GM04504 (cell line): ENCODE measurements around the gene SRD5A3.
A peak's percentile ranks its signal among the peaks of the same experiment; 100 is the strongest.

Source experiments
- DNase-seq: peaks from one replicate; pipeline ENCODE4 v3.0.0-alpha.2; 2012; ENCODE audit warnings: low read depth

Gene SRD5A3

GRCh38 chr4:55345980-55346850 is at the start of gene SRD5A3:
SRD5A3 (plus strand) TSS chr4:55346242; CDS start chr4:55346337, 95 bp downstream.
- peak; percentile 58 for DNase-seq

GRCh38 chr4:55297346-55297745 is 48.7 kb upstream of the SRD5A3 start:
- no peak for DNase-seq

- DNase-seq, result no peak
These were observed 42.3 kb upstream of the SRD5A3 start for GRCh38 chr4:55303760-55304165.

DNA sequence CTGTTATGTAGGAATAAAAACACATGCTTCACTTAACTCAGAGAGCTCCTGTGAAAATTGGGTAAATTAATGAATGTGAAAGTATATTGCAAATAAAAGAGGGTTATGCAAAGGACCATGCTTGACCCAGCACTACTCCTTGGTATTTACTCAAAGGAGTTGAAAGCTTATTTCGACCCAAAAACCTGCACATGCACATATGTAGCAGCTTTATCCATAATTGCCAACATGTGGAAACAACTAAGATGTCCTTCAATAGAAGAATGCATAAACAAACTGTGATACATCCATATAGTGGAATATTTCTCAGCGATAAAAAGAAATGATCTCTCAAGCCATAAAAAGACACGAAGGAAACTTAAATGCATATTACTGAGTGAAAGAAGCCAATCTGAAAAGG is 41.7 kb upstream of the SRD5A3 start:
- no peak for DNase-seq

DNA sequence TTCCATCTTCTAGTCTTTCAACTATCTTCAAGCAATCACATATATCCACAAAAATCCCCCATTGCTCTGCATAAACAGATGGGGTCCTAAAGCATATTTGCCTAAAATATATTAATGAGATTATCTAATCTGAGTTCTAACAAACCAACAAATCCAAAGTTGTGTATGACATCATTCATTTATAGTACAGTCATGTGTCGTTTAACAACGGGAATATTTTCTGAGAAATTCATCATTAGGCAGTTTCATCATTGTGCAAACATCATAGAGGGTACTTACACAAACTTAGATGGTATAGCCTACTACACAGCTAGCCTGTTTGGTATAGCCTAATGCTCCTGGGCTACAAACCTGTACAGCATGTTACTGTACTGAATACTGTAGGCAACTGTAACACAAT is 38.0 kb upstream of the SRD5A3 start:
- no peak for DNase-seq

DNA sequence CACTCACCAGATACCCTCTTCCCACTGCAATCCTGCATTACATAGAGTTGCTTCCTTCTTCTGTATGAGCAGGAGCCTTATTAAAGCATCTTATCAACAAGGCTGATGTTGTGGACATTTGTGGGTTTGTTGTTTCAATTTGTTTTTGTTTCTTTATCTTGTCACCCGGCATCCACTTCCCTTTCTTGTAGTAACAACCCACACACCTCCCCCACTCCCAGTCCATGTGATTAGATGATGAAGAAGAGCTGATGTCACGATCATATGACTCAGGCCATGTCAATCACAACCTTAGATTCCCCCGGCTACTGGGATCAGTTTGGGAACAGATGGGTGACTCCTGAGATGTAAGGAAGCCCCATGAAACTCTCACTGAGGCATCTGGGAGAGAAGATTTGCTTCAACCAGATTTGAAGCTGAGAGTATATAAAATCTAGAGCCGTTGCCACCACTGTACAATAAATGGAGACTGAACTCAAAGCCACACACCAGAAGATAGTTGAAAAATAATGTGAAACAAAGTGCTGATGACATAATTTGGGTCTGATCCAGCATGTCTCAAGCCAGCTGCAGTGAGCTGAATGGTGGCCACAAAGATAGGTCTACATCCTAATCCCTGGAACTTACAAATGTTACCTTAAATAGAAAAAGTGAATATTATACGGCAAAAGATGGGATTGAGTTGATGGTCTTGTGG is 34.1 kb upstream of the SRD5A3 start:
- no peak for DNase-seq

DNA sequence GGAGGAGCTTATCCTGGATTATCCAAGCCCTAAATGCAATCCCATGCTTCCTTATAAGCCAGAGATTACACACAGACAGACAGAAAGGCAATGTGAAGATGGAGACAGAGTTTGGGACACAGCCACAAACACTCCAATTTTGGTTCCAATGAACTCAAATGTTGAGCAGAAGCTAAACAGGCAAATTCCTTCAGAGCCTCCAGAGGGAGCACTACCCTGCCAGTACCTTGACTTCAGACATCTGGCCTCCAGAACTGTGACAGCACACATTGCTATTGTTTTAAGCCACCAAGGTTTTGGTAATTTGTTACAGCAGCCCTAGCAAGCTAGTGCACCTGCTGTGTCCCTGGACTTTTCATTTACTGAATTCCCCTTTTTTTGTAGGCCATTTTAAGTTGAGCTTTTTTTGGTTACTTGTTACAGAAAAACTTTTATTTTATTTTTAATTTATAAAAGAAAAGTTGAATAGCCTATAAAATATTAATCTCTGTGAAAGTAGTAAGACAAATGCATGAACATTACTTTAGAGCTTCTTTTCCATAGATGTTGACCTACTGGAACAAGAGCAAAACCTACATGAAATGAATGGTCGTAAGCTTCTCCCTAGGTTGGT is 33.4 kb upstream of the SRD5A3 start:
- peak; percentile 38 for DNase-seq

DNA sequence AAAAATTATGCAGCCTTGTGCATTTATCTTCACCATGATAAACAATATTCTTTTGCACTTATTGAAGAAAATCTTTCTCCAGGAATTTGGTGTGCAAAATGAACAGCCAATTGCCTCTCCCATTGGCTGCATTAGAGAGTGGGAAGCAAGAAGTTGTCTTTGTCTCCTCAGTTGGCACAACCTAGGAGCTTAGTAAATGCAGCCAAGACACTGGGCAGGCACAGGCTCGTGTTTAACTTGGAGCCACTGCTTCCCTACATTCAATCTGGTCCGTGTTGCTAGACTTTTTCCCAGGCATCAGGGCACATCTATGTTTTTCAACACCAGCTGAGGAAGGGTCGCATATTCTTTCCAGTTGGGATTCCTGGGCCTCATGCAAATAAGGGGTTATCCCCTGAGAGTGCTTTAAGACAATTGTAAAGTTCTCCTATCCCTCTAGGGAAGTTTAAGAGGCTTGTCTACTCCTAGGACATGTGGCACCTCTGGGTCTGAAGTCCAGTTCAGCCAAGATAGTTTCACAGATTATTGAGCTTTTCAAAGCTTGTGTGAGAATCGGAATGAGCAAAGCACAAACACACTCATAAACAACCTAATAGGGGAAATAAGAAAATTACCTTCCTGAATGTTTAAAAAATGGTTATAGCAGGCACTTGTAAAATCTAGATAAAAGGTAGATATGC is 31.8 kb upstream of the SRD5A3 start:
- DNase-seq, result no peak

- DNase-seq, result no peak
These were observed 27.6 kb upstream of the SRD5A3 start for GRCh38 chr4:55318175-55319129.

- DNase-seq, result peak; percentile 59
These were observed 24.3 kb upstream of the SRD5A3 start for GRCh38 chr4:55321707-55322264.

GRCh38 chr4:55323375-55323774 is 22.7 kb upstream of the SRD5A3 start:
- no peak for DNase-seq

DNA sequence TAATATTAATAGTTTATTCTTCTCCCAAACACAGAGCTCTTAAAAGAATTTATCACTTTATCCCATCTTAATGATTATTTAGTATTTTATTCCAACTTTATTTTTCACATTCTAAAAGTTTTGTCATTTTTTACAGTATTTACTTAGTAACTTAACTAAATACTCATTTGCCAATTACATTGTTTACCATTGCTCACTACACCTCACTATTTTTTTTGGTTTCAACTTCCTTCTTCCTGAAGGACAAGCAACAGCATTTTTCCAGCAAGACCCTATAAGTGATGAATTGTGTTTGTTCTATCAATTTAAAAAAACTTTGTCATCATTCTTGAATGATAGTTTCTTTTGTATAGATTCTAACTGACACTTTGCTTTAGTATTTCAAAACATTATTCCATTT is 19.4 kb upstream of the SRD5A3 start:
- no peak for DNase-seq

DNA sequence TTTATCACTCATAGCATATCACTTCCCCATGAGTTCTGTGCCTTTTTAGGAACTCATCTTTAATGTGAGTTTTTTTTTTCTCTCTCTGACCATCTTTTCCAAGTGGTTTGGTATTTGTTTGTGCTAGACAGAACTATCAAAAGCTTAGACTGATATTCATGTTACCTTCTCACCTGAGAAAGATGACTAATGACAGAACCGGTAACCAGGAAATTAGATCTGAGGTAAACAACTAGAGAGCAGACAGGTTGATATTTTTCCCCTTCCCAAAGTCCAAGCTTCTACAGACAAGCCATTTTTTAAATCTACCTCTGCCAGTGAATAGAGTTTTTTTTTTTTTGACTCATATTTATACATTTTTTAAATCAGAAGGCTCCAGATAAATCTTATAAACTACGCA is 17.0 kb upstream of the SRD5A3 start:
- no peak for DNase-seq

GRCh38 chr4:55330241-55330640 is 15.8 kb upstream of the SRD5A3 start:
- no peak for DNase-seq

DNA sequence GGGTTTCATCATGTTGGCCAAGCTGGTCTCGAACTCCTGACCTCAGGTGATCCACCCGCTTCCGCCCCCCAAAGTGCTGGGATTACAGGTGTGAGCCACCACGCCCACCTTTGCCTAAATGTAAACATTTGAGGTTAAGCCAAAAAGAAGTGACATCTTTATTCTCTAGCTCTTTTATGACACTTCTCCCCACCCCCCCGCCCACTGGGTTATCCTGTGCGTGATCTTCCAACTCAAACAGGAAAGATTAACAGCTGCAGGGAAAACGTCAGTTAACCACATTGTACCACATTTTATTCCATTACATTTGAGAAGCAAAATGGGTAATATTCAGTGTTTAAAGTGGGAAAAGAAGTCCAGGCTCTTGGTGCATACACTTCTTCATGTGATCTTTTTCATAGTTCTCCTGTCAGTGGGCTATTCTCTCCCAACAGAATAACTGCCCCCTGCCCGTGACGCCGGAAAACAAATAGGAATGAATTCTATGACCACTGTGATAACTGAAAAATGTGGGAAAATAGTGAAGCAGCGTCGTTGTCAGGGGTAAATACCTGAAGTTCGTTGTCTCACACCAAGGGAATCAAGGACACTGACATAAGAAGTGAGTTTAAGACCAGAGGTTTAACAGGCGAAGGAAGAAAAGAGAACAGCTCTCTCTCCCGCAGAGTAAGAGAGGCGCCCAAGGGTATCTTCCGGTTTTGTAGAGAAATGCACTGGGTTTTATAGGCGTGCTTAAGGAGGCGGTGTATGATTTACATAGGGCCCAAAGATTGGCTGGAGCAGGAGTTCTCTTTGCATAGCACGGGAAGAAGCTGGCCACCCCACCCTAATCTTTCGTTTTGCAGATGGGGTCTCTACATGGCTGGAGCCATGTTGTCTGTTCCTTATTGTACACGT is 9.7 kb upstream of the SRD5A3 start:
- DNase-seq, result no peak

- DNase-seq, result no peak
These were observed 8.1 kb upstream of the SRD5A3 start for GRCh38 chr4:55337944-55338343.

GRCh38 chr4:55338486-55338885 is 7.6 kb upstream of the SRD5A3 start:
- no peak for DNase-seq

- DNase-seq, result no peak
These were observed 5.8 kb upstream of the SRD5A3 start for GRCh38 chr4:55340266-55340665.

DNA sequence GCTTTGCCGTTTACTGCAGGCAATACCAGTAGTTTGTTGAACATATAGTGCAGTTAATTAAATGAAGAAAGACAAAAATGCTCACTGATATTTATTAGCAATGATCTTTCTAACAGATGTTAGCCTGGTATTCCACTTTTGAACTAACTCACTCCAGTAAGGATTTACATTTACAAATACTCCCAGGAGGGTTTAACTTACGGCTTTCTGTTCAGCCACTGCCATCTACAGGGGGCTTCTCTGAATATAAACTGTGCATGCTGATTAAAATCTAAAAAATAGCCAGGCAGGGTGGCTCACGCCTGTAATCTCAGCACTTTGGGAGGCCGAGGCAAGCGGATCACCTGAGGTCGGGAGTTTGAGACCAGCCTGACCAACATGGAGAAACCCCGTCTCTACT is 2.2 kb upstream of the SRD5A3 start:
- no peak for DNase-seq

GRCh38 chr4:55345054-55345453 is 988 bp upstream of the SRD5A3 start:
- no peak for DNase-seq
